ENCODE data around the gene NRSN2.

The NRSN2 gene

GRCh38 chr20:309306-309840 lies 37.5 kb upstream of the NRSN2 start:
- H3K36me3 ChIP-seq (ENCODE audit: insufficient read depth, low read length), result no peaks in the 10 kb centered on the region
- TF ChIP-seq FOXP2 (optimal IDR thresholded peaks at IDR 0.05; ENCODE audit: control extremely low read depth, extremely low read length, insufficient read depth) (no peak), POLR2AphosphoS5 (IDR thresholded peaks at IDR 0.05; ENCODE audit: borderline replicate concordance, low read depth, low read length) (no peak)
- no peaks in the 10 kb centered on the region for H3K9me3 ChIP-seq (ENCODE audit: low read depth, low read length)
- DNase-seq (ENCODE audit: low read depth, low spot score), result no peak
- H3K9ac ChIP-seq (ENCODE audit: insufficient read length), result no peak overlapping the region
- H3K27ac ChIP-seq, result peak overlapping the region; percentile 34
- no peak overlapping the region for H3K4me3 ChIP-seq

DNA sequence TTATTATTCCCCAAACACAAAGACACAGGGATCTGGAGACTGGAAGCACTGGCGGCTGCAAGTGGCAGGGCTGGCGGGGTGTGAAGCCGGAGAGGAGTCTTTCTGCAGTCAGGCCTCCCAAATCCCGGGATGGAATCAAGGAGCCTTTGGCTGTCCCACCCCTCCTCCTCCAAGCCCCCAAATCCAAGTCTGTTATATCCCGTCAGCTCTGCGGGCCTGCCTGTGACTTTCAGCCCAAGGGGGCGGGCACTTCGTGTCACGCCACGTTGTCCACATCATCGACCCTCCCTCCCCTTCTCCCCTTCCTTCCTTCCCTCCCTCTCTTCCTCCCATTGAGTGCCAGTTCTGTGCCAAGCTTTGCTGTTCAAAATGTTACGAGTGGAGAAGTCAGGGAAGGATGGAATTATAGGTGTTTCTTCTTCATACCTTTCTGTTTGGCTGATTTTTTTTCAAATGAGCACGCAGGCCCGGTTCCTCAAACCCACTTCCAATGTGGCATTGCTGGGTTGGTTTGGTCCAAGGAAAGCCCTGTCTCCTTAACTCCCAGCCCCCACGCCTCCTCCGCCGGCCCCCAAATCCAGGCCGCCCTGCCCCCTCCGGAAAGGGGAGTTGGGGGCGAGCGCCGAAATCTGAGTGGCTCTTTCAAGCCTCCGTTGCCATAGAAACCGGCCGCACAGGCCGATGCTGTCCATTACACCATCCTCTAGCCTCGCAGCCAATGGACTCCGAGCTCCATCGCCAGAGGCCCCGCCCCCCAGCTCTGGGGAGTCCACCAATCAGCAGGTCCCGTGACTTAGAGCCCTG lies 36.9 kb upstream of the NRSN2 start:
- peak overlapping the region; percentile 34 for H3K27ac ChIP-seq
- TF ChIP-seq FOXP2 (optimal IDR thresholded peaks at IDR 0.05; ENCODE audit: control extremely low read depth, extremely low read length, insufficient read depth) (no peak), POLR2AphosphoS5 (IDR thresholded peaks at IDR 0.05; ENCODE audit: borderline replicate concordance, low read depth, low read length) (peak; percentile 62; the same call in 1 of the 2 replicates)
- H3K9ac ChIP-seq (ENCODE audit: insufficient read length), result no peak overlapping the region
- H3K9me3 ChIP-seq (ENCODE audit: low read depth, low read length), result no peaks in the 10 kb centered on the region
- no peaks in the 10 kb centered on the region for H3K36me3 ChIP-seq (ENCODE audit: insufficient read depth, low read length)
- DNase-seq (ENCODE audit: low read depth, low spot score), result no peak
- no peak overlapping the region for H3K4me3 ChIP-seq

DNA sequence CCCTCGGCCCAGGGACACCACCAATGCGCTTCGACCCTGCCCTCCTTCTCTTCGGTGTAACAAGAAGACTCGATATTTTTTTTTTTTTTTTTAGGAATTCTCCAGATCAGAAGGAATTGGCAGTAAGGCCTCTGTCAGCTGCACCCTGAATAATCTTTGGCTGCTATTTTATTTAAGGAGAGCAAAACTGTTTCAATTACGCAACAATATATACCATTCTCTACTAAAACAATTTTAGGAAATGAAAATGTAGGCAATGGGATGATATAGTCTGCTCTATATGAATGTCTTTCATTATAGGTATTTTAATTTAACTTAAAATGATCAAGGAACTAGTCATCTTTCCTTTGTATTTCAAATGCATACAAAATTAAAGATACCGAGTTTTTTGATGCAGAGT lies 36.3 kb upstream of the NRSN2 start:
- H3K4me3 ChIP-seq, result no peak overlapping the region
- H3K9me3 ChIP-seq (ENCODE audit: low read depth, low read length), result no peaks in the 10 kb centered on the region
- TF ChIP-seq FOXP2 (optimal IDR thresholded peaks at IDR 0.05; ENCODE audit: control extremely low read depth, extremely low read length, insufficient read depth), result no peak
- TF ChIP-seq POLR2AphosphoS5 (IDR thresholded peaks at IDR 0.05; ENCODE audit: borderline replicate concordance, low read depth, low read length), result no peak
- TF ChIP-seq EZH2 (IDR thresholded peaks at IDR 0.05), result no peak
- no peak overlapping the region for H3K9ac ChIP-seq (ENCODE audit: insufficient read length)
- DNase-seq (ENCODE audit: low read depth, low spot score), result no peak
- no peak overlapping the region for H3K27ac ChIP-seq
- no peaks in the 10 kb centered on the region for H3K36me3 ChIP-seq (ENCODE audit: insufficient read depth, low read length)

DNA sequence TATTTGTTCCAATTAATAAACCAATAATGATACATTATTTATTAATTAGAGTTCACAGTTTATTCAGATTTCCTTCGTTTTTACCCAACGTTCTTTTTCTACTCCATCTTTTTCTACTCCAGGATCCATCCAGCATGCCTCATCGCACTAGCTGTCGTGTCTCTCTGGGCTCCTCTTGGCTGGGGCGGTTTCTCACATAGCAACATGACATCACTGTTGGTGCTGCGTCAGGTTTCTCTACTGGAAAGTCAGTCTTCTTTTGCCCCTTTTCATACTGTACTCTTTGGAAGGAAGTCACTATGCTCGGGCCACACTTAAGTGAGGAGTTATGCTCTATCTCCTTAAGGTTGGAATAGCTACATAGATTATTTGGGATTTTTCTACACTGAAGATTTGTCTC lies 35.3 kb upstream of the NRSN2 start:
- H3K4me3 ChIP-seq, result no peak overlapping the region
- peak overlapping the region; percentile 62; the same call in 1 of the 2 replicates for H3K27ac ChIP-seq
- H3K9ac ChIP-seq (ENCODE audit: insufficient read length), result no peak overlapping the region
- TF ChIP-seq FOXP2 (optimal IDR thresholded peaks at IDR 0.05; ENCODE audit: control extremely low read depth, extremely low read length, insufficient read depth) (no peak), POLR2AphosphoS5 (IDR thresholded peaks at IDR 0.05; ENCODE audit: borderline replicate concordance, low read depth, low read length) (no peak), EZH2 (IDR thresholded peaks at IDR 0.05) (no peak)
- H3K36me3 ChIP-seq (ENCODE audit: insufficient read depth, low read length), result no peaks in the 10 kb centered on the region
- H3K9me3 ChIP-seq (ENCODE audit: low read depth, low read length), result no peaks in the 10 kb centered on the region
- no peak for DNase-seq (ENCODE audit: low read depth, low spot score)

- Histone ChIP-seq H3K4me3 (no peak overlapping the region), H3K27ac (peak overlapping the region; percentile 62; the same call in 1 of the 2 replicates), H3K9me3 (ENCODE audit: low read depth, low read length) (no peaks in the 10 kb centered on the region), H3K36me3 (ENCODE audit: insufficient read depth, low read length) (no peaks in the 10 kb centered on the region), H3K9ac (ENCODE audit: insufficient read length) (no peak overlapping the region)
- TF ChIP-seq POLR2AphosphoS5 (IDR thresholded peaks at IDR 0.05; ENCODE audit: borderline replicate concordance, low read depth, low read length) (no peak; the same call in 1 of the 2 replicates), FOXP2 (optimal IDR thresholded peaks at IDR 0.05; ENCODE audit: control extremely low read depth, extremely low read length, insufficient read depth) (no peak), EZH2 (IDR thresholded peaks at IDR 0.05) (no peak)
- peak; percentile 74 for DNase-seq (ENCODE audit: low read depth, low spot score)
Observed at GRCh38 chr20:312067-312466, 34.8 kb upstream of the NRSN2 start.

- Histone ChIP-seq H3K9ac (ENCODE audit: insufficient read length) (no peak overlapping the region), H3K4me3 (no peak overlapping the region), H3K36me3 (ENCODE audit: insufficient read depth, low read length) (no peaks in the 10 kb centered on the region), H3K27ac (no peak overlapping the region), H3K9me3 (ENCODE audit: low read depth, low read length) (no peaks in the 10 kb centered on the region)
- no peak for DNase-seq (ENCODE audit: low read depth, low spot score)
- no peak for TF ChIP-seq FOXP2 (optimal IDR thresholded peaks at IDR 0.05; ENCODE audit: control extremely low read depth, extremely low read length, insufficient read depth)
- no peak for TF ChIP-seq POLR2AphosphoS5 (IDR thresholded peaks at IDR 0.05; ENCODE audit: borderline replicate concordance, low read depth, low read length)
- no peak for TF ChIP-seq EZH2 (IDR thresholded peaks at IDR 0.05)
Observed at GRCh38 chr20:312866-313265, 34.0 kb upstream of the NRSN2 start.

DNA sequence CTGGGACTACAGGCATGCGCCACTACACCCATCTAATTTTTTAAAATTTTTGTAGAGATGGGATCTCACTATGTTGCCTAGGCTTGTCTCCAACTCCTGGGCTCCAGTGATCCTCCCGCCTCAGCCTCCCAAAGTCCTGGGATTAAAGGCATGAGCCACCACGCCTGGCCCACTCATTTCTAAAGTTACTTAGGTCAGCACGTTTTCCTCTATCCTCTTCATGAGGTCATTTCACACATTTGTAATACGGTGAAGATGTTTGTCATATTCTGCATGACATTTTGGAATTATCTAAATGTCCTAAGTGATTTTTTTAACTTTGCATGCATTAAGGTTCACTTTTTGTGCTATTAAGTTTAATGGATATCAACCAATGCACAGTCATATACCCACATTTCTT lies 33.5 kb upstream of the NRSN2 start:
- H3K27ac ChIP-seq, result no peak overlapping the region
- no peaks in the 10 kb centered on the region for H3K9me3 ChIP-seq (ENCODE audit: low read depth, low read length)
- TF ChIP-seq FOXP2 (optimal IDR thresholded peaks at IDR 0.05; ENCODE audit: control extremely low read depth, extremely low read length, insufficient read depth), result no peak
- TF ChIP-seq POLR2AphosphoS5 (IDR thresholded peaks at IDR 0.05; ENCODE audit: borderline replicate concordance, low read depth, low read length), result no peak
- TF ChIP-seq EZH2 (IDR thresholded peaks at IDR 0.05), result no peak
- no peak overlapping the region for H3K4me3 ChIP-seq
- no peak overlapping the region for H3K9ac ChIP-seq (ENCODE audit: insufficient read length)
- no peaks in the 10 kb centered on the region for H3K36me3 ChIP-seq (ENCODE audit: insufficient read depth, low read length)
- DNase-seq (ENCODE audit: low read depth, low spot score), result no peak

DNA sequence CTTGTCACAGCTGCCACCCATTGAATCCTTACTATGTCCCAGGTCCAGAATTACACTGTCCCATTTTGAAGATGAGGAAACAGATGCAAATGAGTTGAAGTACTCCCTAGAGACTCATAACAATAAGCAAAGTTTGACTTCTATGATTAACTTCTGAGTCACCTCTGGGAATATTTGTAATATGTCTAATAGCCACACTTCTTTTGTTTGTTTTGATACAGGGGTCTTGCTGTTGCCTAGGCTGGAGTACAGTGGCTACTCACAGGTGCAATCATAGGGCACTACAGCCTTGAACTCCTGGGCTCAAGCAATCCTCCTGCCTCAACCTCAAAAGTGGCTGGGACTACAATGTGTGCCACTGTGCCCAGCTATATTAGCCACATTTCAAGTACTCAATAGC lies 33.0 kb upstream of the NRSN2 start:
- Histone ChIP-seq H3K36me3 (ENCODE audit: insufficient read depth, low read length) (no peaks in the 10 kb centered on the region), H3K9me3 (ENCODE audit: low read depth, low read length) (no peaks in the 10 kb centered on the region), H3K27ac (no peak overlapping the region), H3K9ac (ENCODE audit: insufficient read length) (no peak overlapping the region), H3K4me3 (no peak overlapping the region)
- TF ChIP-seq POLR2AphosphoS5 (IDR thresholded peaks at IDR 0.05; ENCODE audit: borderline replicate concordance, low read depth, low read length), result no peak
- TF ChIP-seq EZH2 (IDR thresholded peaks at IDR 0.05), result no peak
- TF ChIP-seq FOXP2 (optimal IDR thresholded peaks at IDR 0.05; ENCODE audit: control extremely low read depth, extremely low read length, insufficient read depth), result no peak
- DNase-seq (ENCODE audit: low read depth, low spot score), result no peak
